ENCODE data around the gene SLC43A1.
A peak's percentile ranks its signal among the peaks of the same experiment; 100 is the strongest.
"Not testable (repeated sequence)": the region's sequence is repeated elsewhere in the genome, so short reads cannot be mapped to it uniquely, and the experiment has no call there.

SLC43A1 gene

GRCh38 chr11:57460022-57460757 is 55.3 kb downstream of the SLC43A1 start, which contains the start of gene RTN4RL2:
Gene RTN4RL2 (plus strand): TSS chr11:57460528. CDS start chr11:57460866, 338 bp downstream.
- no peak for FAIRE-seq

GRCh38 chr11:57459164-57460021 is 56.1 kb downstream of the SLC43A1 start:
- no peak for FAIRE-seq

DNA sequence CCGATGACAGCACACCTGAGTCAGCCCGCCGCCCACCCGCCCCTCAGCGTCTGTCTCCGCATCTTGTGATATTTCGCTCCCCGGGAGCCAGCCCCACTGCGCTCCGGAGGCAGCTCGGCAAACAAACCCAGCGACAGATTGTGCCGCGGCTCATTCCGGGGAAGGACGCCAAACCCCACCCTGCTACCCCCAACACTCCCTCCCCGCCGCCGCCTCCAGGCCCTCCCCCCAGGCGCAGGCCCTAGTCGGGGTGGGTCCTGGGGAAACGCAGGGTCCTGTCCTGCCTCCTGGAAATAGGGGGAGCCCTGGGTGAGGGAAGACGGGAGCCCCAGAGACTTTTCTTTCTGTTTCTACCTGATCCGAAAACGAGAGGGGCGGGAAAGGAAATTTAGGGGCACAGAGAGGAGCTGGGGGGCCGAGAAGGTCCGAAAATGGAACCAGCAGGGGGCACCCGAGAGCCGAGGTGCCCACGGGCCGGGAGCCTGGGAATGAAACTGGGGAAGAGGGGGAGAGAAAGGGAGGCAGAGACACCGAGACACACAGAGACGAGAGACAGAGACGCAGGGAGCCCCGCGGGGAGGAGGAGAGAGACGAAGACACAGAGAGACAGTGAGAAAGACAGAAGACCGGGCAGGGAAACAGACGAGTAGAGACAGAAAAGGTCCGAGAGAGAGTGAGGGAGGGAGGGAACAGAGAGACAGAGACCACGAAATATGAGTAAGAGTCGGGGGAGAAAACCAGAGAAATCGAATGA is 56.9 kb downstream of the SLC43A1 start:
- no peak for FAIRE-seq

DNA sequence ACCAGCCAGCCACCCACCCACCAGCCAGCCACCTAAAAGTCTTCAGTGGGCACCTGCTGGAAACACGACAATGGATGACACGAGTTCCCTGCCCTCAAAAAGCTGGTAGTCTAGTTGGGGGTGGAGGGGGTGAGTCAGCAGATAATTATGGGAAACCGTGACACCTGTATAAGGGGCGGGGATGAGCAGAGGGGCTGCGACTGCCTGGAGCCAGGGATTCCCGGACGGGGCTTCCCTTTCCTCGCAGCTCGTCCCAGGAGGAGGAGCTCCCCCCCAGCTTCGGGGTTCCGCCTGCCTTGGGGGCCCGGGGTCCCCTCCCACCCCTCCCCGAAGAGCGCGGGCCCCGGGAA is 57.5 kb downstream of the SLC43A1 start:
- no peak for FAIRE-seq

DNA sequence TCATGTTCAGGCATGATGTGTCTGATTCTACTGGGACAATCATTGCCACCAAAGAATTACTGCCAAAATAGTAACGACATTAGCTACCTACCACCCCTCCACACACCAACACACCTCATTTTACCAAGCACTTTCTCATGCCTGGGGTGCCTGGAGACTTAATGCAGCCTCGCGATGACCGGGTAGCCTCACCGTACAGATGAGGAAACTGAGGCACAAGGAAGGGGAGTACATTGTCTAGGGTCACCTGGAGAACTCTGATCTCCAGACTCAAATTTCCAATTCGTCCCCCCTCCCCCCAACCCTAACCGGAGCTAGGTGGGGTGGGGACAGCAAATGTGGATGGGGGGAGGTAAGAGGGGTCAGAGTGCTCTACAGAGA is 57.9 kb downstream of the SLC43A1 start:
- no peak for FAIRE-seq

DNA sequence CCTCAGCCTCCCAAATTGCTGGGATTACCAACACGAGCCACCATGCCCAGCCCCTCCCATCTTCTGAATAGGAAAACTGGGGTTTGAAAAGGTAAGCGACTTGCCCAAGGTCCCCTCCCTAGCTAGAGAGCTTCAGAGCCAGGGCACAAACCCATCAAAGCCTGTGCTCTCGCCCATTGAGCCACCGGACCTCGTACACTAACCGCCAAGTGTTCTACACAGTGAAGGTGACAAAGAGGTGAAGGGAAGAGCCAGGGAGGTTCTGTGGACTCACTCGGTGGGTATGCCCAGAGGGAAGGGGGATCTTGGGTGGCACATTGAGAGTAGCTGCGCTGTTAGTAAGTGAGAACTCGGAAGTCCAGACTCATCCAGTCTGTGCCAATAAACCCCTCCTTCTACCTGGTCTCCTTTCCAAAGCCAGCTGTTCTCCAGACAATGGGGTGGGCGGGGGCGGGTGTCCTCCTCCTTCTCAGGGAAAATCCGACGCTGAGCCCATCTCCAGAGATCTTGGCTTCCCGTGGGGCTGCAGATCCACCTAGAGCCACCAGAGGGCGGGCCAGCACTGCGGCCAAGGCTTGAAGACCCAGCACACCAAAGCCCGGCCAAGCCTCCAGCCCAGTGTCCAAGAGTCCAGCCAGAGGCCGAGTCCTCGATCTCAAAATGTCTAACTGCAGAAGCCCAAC is 58.4 kb downstream of the SLC43A1 start:
- FAIRE-seq = peak; percentile 66

GRCh38 chr11:57453543-57454177 is 61.8 kb downstream of the SLC43A1 start:
- FAIRE-seq = no peak

GRCh38 chr11:57446055-57446454 is 69.4 kb downstream of the SLC43A1 start:
- FAIRE-seq = no peak

DNA sequence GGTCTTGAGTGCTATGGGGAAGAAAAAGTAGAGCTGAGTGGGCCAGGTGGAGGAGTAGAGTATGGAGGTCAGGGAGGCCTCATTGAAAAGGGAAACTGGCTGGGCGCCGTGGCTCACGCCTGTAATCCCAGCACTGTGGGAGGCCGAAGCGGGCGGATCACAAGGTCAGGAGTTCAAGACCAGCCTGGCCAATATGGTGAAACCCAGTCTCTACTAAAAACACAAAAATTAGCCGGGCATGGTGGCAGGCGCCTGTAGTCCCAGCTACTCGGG is 70.4 kb downstream of the SLC43A1 start:
- FAIRE-seq = not testable (repeated sequence)

- FAIRE-seq = no peak
These were observed 71.0 kb downstream of the SLC43A1 start for GRCh38 chr11:57444362-57445121.

DNA sequence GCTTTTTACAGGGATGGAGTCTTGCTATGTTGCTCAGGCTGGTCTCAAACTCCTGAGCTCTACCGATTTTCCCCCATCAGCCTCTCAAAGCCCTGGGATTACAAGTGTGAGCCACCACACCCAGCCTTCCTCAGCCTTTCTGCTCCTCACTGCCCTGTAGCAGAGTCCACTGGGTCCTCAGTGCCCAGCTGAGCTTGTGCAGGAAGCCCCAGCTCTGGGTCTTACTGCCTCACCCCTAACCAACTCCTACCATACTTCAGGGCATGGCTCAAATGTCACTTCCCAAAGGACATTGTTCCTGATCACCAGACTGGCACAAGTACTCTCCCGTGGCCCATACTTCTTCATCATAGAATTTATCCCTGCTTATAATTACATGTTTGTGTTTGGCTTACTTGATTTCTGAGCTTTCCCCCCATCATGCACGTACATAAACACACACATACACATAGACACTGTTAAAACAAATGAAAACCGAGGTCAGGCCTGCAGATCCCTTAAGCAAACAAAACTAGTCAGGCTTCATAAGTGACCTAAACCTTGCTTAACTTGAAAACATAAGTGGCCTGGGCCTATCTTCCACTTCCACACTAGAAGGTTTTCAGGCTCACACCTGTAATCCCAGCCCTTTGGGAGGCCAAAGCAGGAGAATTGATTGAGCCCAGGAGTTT is 74.6 kb downstream of the SLC43A1 start:
- FAIRE-seq = no peak

DNA sequence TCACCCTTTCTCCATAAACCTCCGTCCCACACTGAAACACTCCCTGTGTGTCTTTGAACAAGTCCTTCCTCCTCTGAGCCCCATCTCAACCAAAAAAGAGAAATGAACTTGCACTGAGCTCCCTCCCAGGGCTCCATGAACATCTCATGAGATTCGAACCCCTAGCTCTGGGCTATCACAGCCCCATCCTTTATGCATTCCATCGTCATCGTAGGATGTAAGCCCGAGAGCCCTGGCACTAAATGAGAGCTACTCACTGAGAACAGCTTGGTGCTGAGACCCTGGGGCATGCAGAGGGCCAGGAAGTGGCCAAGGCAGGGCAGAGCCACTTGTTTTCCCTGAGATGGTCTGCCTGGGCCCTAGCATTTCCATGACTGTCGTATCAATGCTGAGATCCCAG is 75.7 kb downstream of the SLC43A1 start:
- no peak for FAIRE-seq

- no peak for FAIRE-seq
These were observed 76.9 kb downstream of the SLC43A1 start for GRCh38 chr11:57438345-57439285.

DNA sequence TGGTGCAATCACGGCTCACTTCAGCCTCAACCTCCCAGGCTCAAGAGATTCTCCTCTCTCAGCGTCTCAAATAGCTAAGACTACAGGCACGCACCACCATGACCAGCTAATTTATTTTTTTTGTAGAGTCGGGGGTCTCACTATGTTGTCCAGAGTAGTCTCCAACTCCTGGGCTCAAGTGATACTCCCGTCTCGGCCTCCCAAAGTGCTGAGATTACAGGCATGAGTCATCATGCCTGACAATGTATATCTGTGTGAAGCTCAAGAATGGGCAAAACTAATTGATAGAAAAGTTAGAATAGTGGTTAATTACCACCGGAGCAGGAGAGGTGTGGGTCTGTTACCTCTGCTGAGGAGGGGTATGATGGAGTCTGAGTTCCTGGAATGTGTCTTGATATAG is 79.5 kb downstream of the SLC43A1 start:
- no peak for FAIRE-seq

GRCh38 chr11:57434640-57435546 is 80.6 kb downstream of the SLC43A1 start:
- no peak for FAIRE-seq

Data from A204.1 (cell line).